GM21576 (cell line): ENCODE measurements around the gene TECTA.
"Not testable (repeated sequence)": the region's sequence is repeated elsewhere in the genome, so short reads cannot be mapped to it uniquely, and the experiment has no call there.

Experiments used
- ATAC-seq: cut with Tn5 transposase; IDR thresholded peaks from one replicate; pipeline ENCODE4 v1.9.1; 2021; ENCODE audit warnings: mild to moderate bottlenecking, moderate library complexity; ENCODE audit not compliant: unreplicated experiment

TECTA gene

DNA sequence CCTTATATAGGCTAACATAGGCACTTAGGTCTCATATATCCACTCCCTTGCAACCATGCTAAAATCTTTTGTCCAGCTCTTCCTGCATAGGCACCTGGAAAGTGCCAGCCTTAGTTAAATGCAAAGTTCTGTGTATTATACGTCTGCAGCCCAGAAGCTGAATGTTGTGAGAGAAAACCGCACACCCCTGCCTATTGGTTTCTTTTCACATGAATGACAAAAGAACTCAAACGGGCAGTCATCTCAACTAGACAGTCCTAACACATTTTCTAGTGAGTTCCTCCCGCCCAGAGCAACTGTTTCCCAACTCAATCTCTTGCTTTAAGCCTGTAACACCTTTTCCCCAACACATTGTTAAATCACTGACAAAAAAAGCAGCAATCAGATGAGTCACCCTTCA, 122.1 kb downstream of the TECTA start:
- no peak for ATAC-seq

DNA sequence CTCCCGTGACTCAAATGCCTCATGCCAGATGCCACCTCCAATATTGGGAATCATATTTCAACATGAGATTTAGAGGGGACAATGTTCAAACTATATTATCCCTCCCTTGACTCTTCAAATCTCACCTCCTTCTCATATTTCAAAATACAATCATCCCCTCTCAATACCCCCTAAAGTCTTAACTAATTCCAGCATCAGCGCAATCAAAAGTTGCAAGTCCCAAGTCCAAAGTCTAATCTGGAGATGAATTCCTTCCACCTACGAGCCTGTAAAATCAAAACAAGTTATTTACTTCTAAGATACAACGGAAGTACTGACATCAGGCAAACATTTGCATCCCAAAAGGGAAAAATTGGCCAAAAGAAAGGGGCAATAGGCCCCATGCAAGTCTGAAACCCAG, 124.3 kb downstream of the TECTA start:
- ATAC-seq, result no peak

DNA sequence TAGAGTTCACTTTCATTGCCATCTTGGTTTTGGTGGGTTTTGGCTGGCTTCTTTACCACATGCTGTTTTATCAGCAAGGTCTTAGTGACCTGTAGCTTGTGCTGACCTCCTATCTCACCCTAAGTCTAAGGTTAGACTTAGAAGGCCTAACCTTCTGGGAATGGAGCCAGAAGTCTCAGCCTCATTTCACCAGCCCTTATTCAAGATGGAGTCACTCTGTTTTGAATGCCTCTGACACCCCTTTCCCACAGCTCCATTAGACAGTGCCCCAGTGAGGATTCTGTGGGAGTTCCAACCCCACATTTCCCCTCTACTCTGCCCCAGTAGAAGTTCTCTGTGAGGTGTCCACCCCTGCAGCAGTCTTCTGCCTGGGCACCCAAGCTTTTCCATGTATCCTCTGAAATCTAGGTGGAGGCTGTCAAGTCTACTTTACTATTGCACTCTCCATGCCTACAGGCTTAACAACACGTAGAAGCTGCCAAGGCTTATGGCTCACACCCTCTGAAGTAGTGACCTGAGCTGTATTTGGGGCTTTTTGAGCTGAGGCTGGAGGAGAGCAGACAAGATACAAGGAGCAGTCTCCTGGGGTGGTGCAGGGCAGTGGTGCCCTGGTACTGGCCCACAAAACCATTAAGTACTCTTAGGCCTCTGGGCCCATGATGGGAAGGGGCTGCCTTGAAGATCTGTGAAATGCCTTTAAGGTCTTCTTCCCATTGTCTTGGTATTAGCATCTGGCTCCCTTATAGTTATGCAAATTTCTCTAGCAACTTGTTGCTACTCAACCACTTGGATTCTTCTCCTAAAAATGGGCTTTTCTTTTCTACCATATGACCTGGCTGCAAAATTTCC, 125.6 kb downstream of the TECTA start:
- ATAC-seq, result no peak

DNA sequence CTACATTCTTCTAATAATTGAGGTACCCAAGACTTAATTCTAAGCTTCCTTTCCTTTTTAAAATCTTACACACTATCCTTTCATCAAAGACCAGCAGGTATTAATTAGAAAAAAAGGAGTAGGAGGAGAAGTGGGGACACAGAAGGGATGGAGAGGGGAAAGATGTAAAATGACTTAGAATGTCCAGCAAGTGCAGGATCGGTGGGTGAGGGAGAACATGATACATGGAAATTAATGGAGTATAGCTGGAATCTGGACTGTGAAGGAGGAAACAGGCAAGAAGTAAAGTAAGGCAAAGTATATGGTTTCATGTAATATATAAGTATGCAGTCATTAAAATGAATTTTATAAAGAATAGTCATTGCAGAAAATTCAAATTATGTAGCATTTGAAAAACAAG, 127.8 kb downstream of the TECTA start:
- ATAC-seq, result no peak

DNA sequence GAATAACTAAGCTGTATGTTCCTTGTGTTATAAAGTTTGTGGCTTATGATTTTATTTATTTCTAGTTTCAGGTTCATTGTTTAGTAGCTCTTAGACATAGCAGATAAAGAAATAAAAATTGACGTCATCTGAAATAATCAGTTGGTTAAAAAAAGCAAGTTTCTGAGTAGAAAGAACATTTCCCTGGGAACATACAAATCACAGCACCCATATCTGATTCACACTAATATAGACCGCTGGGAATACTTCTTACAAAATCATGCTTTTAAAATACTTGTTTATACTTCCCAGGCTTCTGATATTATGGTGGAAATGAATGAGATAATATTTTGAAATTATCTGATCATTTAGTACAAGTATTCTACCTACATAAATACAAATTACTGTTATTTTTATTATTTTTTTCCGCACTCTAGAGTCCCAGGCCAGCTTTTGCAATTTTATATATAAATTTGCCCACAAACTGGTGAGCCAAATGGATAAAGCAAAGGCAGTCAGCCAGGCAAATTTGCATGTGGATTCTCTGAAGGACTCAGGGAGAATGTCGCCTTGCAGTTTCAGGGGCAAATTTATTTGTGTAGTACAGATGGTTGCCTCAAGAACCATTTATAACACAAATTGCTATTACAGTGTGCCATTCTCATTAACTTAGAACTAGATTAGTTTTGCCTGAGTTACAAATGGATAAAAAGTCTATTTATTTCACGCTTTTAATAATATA, 128.6 kb downstream of the TECTA start:
- no peak for ATAC-seq

DNA sequence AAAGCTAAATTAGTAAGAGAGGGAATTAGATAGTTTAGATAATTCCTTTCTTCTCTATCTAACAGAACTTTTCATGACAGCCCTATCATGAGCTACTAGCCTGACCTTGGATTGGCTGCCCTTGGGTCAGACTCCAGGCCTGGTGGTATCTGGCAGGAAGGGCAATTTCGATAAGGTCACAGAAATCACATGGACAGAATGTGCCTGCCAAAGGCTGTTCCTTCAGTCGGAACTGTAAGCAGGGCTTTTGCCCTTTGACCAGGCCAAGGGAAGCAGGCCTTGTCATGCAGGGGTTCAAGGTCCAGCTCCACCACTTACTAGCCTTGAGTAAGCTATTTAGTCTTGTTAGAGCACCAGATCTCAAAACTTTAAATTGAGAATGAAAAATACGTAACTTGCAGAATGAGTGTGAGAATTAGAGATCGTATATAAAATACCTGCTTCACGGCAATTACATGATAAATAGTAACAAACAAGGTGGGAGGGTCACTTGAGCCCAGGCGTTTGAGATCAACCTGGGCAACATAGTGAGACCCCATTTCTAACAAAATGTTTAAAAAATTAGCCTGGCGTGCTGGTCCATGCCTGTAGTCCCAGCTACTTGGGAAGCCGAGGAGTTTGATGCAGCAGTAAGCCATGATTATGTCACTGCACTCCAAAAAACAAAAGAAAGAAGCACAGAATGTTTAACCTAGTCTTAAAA, 130.7 kb downstream of the TECTA start:
- ATAC-seq, result no peak

DNA sequence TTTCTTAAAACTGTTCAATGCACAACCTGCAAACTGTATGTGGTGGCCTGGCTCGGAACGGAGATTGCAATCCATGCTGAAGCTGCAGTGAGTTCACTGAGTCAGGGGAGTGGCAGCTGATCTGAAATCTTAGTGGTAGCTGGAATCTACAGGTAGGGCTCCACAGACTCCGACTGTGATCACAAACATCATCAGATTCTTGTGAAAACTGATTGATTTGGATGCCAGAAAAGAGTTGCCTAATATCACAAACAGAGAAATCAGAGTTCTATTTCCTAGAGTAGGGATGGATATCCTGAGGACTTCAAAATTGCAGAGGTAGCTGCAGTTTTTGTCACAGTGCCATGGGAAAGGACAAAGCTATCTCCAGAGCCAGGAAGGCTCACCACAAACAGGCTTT, 134.0 kb downstream of the TECTA start:
- ATAC-seq, result no peak

DNA sequence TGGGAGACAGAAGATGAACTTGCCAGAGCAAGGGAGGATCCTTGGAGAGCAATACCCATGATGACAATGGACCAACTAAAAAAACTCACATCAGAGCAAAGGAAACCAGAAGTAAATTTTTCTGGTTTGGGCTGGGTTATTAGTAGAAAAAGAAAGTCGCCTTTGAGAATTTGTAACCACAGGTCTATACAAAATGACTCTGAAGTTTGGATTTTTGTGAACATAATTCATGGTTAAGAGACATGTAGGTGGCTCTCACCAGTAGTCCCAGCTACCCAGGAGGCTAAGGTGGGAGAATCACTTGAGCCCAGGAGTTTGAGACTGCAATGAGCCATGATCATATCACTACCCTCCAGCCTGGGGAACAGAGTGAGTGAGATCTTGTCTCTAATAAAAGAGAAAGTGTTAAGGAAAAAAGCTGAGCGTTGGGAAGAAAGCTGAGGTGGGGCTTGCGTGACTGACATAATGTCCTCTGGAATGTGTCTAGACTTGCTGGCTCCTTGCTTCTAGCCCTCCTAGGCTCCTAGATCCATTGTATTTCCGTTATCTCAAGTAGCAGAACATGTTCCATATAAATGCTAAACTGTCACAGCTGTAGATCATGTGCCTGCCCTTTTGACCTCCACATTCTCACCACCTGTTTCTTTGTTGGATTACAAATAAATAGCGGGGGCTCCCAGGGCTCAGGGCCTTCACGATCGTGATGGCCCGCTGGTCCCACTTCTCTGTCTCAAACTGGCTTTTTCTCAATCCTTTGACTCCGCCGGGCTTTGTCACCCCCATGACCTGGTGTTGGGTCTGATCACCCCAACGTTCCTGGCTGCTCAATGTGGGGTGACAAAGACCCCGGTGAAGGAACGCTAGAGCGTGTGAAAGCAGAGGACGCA, 135.3 kb downstream of the TECTA start:
- ATAC-seq, result peak; percentile 68

DNA sequence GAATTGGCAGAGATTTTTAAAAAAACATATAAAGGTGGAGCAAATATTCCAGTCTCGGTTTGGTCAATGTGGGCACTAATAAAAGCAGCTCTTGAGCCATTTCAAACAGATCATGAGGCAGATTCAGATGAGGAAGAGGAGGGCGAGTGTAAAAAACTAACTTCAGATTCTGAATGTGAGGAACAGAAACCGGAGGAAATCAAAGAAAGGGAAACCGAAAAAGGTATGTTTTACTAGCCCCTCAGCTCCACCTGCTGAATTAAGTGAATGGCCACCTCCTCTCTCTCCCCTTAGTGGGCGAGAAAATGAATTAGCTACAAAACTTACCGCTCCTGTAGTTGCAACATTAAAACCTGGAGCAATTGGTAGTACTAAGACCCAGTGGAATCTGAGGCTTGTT, 136.2 kb downstream of the TECTA start:
- not testable (repeated sequence) for ATAC-seq

DNA sequence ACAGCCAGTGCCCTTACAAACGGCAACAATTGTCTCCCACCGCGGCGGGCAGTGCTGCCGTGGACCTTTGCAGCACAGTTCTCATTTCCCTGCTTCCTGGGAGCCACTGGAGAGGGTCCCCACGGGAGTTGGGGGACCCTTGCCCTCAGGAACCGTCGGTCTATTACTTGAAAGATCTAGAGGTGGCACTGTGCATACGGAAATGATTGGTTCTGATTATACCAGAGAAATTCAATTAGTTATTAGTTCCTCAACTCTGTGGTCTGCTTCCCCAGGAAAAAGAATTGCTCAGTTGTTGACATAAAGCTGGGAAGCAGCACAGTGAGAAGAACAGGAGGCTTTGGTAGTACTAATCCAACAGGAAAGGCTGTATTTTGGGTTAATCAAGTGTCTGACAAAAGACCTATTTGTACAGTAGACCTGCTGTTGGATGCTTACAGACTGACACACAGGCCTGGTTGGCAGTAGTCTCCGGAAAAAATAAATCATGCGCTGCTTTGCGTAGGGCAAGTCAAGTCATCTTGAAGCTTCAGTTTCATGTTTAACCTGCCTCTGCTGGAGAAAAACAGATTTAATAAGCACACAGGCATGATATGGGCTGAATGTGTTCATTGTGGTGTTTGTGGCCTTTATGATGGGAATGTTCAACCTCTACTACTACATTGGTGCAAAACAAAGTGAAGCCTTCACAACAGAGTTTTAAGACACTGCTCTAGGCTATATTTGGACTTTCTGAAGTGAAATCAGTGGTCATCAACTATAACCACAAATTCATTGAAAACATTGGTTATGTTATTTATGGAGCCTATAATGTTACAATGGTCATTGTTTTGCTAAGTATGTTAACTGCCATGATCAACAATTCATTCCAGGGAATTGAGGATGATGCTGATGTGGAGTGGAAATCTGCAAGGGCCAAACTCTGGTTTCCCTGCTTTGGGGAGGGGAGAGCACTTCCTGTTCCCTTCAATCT, 136.9 kb downstream of the TECTA start:
- ATAC-seq, result no peak

DNA sequence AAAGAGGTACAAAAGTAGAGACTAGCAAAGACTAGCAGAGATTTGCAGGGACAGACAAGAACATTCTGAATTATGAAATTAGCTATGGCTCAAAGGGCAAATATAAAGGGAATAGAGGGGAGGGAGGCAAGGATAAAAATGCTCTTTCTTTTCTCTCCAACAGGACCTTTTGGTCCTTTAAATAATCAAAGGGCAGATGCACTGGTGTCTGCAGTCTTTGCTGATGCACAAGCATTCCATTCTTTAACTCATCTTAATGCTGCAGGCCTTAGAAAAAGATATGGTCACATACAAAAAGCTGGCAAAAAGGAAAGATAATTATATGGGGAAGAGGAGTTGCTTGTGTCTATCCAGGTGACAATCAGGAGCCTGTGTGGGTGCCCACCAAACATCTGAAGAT, 137.9 kb downstream of the TECTA start:
- ATAC-seq, result no peak

DNA sequence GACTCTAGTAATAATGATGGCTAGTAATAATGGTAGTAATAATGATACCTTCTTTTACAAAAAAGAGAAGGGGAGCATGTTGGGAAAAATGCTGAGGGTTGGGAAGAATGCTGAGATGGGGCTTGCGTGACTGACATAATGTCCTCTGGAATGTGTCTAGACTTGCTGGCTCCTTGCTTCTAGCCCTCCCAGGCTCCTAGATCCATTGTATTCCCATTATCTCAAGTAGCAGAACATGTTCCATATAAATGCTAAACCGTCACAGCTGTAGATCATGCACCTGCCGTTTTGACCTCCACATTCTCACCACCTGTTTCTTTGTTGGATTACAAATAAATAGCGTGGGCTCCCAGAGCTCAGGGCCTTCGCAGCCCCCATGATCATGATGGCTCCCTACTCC, 139.0 kb downstream of the TECTA start:
- ATAC-seq, result not testable (repeated sequence)

DNA sequence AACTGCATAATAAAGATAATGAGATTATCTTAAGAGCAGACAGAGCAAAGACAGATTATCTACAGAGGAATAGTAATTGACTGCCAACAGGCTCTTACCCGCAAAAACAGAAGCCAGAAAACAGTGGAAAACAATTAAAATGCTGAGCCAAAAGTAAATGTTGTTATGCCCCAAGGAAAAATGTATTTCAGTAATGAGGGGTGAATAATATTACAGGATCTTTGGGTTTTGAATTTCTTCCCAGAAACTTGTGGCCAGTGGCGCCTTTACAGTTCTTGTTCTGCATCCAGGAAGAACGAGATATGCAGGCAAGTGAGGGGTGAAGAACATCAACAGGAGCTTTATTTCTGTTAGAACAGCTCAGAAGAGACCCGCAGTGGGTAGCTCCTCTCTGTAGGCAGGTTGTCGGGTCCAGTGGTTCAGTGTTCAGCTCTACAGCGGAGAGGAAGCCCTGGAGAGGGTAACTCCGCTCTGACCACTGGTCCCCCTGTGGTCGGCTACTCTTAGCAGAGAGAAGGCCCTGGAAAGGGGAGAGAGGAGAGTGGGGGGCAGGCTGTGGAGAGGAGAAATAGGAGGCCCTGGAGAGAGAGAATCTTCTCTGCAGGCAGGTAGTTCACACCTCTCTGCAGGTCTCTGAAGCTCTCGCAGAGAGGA, 139.7 kb downstream of the TECTA start:
- ATAC-seq, result no peak
